Fibroblast of the aortic adventitia (primary cell): Measurements from ENCODE around the gene SLC66A2. TPM values are rescaled to one million over a fixed set of nuclear protein-coding genes. Genes with fewer than 3 reads are reported as not detected.

ENCODE experiments used
- DNase-seq: peaks from one replicate; pipeline ENCODE4 v3.0.0-alpha.2; 2010; ENCODE audit warnings: low read depth
- H3K4me3 ChIP-seq: 2 replicates; pipeline ENCODE4 v1.5.1; 2011; ENCODE audit warnings: low read depth, mild to moderate bottlenecking, control low read depth, low read length, moderate library complexity
- CTCF ChIP-seq: IDR thresholded peaks from 2 replicates; pipeline ENCODE4 v1.5.1; 2011; ENCODE audit warnings: mild to moderate bottlenecking, low read length, control low read depth, inconsistent platforms; ENCODE audit not compliant: insufficient read depth
- total RNA-seq: library from RNA; depleted of rRNA; stranded (reverse); fragments of >200 nt; gene quantifications from 2 replicates; pipeline ENCODE4 v1.2.3, GENCODE V29; 2012; ENCODE audit warnings: low replicate concordance

Gene SLC66A2
- total RNA-seq, 1 donor, result 15.6 TPM

- TF ChIP-seq CTCF, result no peak
- no peak for DNase-seq
- no peak overlapping the region for H3K4me3 ChIP-seq
These were observed 7.5 kb upstream of the SLC66A2 start for GRCh38 chr18:79958981-79959380.

- no peak for TF ChIP-seq CTCF
- no peak overlapping the region for H3K4me3 ChIP-seq
- no peak for DNase-seq
These were observed 4.8 kb upstream of the SLC66A2 start for GRCh38 chr18:79956276-79956675.

GRCh38 chr18:79955302-79956075 lies 4.0 kb upstream of the SLC66A2 start:
- no peak overlapping the region for H3K4me3 ChIP-seq
- TF ChIP-seq CTCF, result no peak
- DNase-seq, result no peak

- no peak for DNase-seq
- TF ChIP-seq CTCF, result no peak
- H3K4me3 ChIP-seq, result no peak overlapping the region
These were observed 3.3 kb upstream of the SLC66A2 start for GRCh38 chr18:79954791-79955190.

- TF ChIP-seq CTCF, result no peak
- DNase-seq, result no peak
- H3K4me3 ChIP-seq, result no peak overlapping the region
These were observed 2.7 kb upstream of the SLC66A2 start for GRCh38 chr18:79953971-79954651.

- H3K4me3 ChIP-seq, result no peak overlapping the region
- no peak for DNase-seq
- TF ChIP-seq CTCF, result no peak
These were observed 1.6 kb upstream of the SLC66A2 start for GRCh38 chr18:79952996-79953559.
